GM19395 (cell line): ENCODE data around the gene CEP192.

Experiments
- ATAC-seq: cut with Tn5 transposase; IDR thresholded peaks from one replicate; pipeline ENCODE4 v1.9.1; 2021; ENCODE audit warnings: mild to moderate bottlenecking, moderate library complexity; ENCODE audit not compliant: unreplicated experiment

Gene CEP192

GRCh38 chr18:13099113-13099512, 108.0 kb downstream of the CEP192 start:
- ATAC-seq = no peak

DNA sequence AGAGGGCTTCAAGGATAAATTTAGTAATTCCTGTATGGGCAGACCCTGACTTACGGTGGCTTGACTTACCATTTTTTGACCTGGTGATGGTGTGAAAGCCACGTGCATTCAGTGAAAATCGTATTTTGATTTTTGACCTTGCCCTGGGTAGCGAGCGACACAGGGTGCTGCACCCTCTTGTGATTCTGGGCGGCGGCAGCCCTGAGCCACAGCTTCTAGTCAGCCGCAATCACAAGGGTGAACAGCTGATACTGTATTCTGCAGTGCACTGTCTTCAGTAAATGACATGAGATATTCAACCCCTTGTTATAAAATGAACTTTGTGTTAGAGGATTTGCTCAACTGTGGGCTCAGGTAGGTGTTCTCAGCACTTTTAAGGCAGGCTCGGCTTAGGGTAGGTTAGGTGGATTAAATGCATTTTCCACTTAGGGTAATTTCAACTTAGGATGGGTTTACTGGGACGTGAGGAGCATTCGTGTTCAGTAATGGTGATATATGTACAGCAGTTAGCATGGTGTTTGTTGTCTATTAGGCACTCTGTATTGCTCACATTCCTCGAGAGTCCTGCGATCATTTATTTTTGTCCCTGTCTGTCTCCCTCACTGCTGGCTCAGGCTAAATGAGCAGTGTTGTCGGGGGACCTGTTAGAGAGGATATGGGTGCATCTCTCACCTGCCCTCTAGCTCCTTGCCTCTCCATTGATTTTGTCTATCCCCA, 109.9 kb downstream of the CEP192 start:
- no peak for ATAC-seq

DNA sequence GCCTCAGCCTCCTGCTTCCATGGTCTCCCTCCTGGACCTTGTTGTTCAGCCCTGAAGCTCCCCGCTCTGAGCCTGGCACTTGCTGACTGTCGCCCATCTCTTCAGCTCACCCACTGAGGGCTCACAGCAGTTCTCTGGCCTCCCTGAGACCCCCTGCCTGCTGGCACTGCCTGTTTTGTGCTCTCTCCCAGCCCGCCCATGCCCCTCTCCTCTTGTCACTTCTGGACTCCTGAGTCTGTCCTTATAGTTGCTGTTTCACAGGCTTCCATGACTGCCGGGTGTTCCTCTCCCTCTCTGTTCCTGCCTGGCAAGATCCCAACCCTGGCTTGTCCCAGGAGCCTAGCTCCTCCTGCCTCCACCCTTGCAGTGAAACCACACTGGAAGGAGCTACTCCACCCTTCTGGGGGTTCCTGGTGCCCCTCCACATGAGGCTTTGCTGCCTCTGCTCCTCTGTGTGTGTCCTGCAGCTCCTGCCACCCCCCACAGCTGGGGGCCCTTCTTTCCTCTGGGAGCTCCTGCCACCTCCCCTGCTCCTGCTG, 110.6 kb downstream of the CEP192 start:
- no peak for ATAC-seq

DNA sequence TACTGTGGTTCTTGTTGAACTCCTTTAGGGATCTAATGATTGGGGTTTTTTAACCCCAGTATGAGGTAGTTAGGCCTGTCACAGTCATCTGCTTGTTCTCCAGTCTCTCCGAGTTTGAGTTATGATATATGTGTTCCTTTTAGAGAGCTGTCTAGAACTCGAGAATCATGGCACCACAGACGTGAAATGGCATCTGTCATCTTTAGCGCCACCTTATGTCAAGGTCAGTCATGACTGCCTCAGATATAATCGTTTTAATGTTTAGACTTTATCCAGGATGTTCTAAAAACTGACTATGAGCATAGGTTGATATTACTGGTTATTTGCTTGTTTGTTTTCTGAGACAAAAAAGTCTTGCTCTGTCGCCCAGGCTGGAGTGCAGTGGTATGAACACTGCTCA, 112.2 kb downstream of the CEP192 start:
- no peak for ATAC-seq

GRCh38 chr18:13105059-13105458, 113.9 kb downstream of the CEP192 start:
- ATAC-seq = no peak

- ATAC-seq = no peak
These were observed 115.9 kb downstream of the CEP192 start for GRCh38 chr18:13107074-13107473.

DNA sequence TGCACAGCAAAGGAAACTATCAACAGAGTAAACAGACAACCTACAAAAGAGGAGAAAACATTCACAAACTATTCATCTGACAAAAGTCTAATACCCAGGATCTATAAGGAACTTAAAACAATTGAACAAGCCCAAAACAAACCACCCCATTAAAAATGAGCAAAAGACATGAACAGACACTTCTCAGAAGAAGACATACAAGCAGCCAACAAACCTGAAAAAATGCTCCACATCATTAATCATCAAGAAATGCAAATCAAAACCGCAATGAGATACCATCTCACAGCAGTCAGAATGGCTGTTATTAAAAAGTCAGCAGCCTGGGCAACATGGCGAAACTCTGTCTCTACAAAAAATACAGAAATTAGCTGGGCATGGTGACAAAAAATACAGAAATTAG, 117.2 kb downstream of the CEP192 start:
- ATAC-seq = no peak

GRCh38 chr18:13110559-13110958, 119.4 kb downstream of the CEP192 start:
- ATAC-seq = no peak

GRCh38 chr18:13112982-13113381, 121.8 kb downstream of the CEP192 start:
- no peak for ATAC-seq

DNA sequence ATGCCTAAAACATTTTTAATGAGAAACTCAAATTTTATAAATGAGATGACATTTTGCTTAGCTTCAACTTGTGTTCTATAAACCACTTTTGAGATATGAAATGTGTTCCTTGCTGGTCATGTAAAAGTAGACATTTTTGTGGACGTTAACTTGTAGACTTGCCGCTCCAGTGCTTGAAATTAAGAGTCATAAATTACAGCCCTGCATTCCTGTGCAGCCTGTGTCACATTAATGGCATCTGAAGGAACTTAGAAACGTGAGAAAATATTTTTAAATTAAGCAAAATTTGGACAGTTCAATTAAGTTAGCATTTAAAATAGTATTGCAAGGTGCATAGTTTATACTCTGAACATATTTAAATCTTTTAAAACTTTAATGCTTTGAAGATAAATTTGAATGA, 129.1 kb downstream of the CEP192 start:
- ATAC-seq = no peak

DNA sequence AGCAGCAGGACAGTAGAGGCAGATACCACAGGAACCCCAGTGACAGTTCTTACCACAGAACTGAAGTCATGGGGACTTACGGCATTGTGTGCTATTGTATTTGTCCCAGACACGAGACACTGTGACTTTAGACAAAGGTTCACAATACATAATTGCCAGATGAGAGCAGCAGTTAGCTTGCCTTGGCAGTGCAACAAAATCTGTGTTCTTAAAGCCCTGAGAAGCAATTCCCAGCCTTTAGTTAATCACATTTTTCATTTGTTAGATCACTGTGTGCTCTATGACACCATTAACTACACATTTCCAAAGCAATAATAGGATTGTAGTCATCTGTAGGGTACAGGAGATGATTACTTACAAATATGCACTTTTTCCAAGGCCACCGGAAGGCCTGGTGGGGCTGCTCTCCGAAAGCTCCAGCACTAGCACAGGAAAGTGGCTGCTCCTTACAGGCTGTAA, 129.8 kb downstream of the CEP192 start:
- no peak for ATAC-seq

GRCh38 chr18:13124411-13124810, 133.2 kb downstream of the CEP192 start:
- ATAC-seq = no peak

DNA sequence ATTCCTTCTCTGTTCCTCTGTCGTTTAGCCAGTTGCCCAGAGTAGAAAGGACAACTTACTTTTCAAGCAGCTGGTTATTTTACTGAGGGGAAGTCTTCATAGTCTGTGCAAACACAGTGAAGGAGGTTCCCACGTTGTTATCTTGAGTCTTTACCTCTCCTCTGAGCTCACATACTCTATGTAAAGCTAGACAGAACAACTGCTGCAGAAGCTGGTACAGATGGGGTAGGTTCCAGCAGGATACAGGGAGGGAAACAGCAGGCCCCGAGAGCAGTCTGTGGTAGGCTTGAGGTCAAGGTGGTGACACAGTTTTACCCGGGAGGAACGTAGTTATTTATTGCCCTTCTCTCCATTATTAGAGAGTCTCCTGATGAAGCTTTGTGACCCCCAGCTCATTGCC, 134.0 kb downstream of the CEP192 start:
- no peak for ATAC-seq

GRCh38 chr18:13126966-13127598, 135.9 kb downstream of the CEP192 start:
- no peak for ATAC-seq

DNA sequence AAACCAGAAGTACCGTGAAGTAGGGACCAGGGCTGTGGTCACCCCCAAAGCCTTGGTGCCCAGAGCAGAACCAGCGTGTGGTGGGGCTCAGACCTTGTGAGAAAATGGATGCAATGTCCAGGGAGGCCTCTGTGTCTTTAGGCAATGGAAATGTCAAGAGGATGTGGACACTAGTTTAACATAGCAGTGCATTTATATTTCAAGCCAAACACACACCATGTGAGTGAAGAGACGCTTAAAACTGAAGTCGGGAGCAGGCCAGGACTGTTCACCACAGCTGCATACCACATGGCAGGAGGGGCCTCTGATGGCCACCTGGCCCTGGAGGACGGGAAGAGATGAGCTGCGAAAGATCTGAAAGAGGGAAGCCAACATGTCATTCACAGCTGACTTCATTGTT, 140.1 kb downstream of the CEP192 start:
- no peak for ATAC-seq

DNA sequence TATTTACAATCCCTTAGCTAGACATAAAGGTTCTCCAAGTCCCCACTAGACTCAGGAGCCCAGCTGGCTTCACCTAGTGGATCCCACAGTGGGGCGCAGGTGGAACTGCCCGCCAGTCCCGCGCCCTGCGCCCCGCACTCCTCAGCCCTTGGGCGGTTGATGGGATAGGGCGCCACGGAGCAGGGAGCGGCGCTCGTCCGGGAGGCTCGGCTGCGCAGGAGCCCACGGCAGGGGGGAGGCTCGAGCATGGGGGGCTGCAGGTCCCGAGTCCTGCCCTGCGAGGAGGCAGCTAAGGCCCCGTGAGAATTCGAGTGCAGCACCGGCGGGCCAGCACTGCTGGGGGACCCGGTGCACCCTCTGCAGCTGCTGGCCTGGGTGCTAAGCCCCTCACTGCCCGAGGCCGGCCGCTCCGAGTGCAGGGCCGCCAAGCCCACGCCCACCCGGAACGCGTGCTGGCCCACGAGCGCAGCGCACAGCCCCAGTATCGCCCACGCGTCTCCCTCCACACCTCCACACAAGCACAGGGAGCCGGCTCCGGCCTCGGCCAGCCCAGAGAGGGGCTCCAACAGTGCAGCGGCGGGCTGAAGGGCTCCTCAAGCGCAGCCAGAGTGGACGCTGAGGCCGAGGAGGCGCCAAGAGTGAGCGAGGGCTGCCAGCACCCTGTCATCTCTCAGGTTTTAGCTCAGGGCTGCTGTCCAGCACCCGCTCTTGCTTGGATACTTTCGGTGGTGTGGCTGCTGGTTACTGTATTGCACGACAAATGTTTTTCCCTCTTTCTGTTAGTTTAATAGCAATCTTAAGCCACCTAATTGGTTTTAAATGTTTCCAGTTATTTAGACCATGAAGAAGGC, 143.6 kb downstream of the CEP192 start:
- no peak for ATAC-seq

DNA sequence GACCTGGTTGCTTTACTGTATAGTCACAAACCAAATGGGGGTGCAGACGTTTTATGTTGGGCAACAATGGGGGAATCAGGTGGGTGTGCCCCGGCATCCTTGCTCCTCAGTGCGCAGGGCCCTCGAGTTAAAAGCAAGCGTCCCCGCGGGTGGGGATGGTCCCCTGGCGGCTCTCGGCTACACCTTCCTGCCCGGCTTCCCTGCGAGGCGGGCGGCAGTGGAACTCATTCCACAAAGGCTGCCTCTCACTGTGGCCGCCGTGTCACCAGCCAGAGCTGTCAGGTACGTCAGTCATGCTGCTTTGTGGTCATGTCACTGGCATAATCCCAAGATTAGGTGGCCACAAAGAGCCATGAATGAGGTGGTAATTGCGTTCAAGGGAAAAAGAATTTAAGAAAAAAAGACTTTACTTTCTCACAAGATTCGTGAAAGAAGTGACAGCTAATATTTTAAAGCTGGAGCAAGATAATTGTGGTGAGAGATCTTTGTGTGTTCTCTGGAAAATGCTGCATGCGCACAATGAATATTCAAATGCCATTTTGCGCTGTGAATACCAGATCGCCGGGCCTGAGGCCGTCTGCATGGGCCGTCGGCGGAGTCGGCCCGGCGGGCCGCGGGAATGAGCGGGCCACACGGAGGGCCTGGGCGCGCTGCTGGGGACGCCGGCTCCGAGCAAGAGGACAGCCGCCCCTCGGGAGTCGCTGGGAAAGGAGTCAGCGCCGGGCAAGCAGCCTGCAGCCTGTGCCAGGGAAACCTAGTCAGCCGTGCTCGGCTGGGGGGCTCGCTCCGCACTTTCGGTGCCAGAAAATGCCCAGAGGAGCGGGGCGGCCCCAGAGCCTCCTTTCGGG, 145.1 kb downstream of the CEP192 start:
- ATAC-seq = peak; percentile 6

GRCh38 chr18:13136904-13137669, 145.9 kb downstream of the CEP192 start:
- peak; percentile 47 for ATAC-seq

GRCh38 chr18:13137670-13138419, 146.7 kb downstream of the CEP192 start:
- peak; percentile 74 for ATAC-seq
